ENCODE data around the gene PADI2.

Gene PADI2

GRCh38 chr1:17137441-17137840, 18.2 kb upstream of the PADI2 start:
- DNase-seq, result no peak

DNA sequence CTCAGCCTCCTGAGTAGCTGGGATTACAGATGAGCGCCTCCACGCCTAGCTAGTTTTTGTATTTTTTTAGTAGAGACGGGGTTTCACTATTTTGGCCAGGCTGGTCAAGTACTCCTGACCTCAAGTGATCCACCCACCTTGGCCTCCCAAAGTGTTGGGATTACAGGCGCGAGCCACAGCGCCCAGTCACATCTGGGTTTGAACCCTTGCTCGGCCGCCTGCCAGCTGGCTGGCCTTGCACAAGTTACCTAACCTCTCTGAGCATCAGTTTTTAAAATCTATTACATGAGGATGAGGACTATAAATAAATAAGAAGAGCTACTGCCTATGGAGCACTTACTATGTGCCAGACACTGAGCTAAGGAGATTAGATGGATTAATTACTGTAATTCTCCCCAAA, 17.7 kb upstream of the PADI2 start:
- DNase-seq, result no peak

DNA sequence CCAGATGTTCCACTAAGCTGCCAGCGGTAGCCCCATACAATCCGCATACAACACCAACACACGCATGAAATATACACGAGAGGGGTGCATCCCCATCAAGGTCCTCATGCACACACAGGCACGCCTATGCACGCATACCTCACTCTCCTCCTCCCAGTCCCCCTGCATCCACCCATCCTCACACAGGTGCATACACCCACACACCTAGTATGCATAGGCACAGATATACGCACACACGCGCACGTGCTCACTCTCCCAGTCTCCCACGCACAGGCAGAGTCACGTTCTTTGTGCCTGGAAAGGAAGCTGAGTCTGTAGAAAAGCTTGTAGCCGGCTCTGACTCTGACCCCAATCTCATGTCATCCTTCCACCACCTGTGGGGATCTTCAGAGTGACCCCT, 16.9 kb upstream of the PADI2 start:
- no peak for DNase-seq

DNA sequence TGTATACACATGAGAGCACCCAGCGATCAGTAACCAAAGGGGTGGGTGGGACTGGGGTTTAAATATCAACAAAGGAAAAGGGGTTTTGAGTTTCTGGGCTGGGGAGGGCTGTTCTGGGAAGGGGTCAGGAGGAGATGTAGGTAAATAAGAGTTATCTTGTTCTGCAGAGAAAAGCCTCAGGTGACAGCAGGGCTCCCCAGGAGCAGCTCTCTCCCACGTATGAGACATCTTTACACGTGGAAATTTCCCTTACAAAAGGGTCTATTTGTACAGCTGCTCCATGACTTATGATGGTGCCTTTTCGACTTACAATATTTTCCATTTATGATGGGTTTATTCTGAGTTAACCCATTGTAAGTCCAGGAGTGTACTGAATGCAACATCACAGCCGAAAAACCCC, 16.3 kb upstream of the PADI2 start:
- no peak for DNase-seq

DNA sequence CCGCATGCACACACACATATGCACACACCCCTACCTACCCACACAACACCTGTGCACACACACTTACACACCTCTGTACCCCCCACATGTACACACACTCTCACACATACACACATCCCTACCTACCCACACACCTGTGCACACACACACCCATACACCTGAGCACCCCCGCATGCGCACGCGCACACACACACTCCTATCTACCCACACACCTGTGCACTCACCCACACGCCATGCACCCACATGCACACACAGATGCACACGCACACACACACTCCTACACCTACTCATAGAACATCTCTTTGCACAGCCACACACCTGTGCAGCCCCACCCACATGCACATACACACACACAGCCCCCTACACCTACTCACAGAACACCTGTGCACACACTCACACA, 15.5 kb upstream of the PADI2 start:
- no peak for DNase-seq

GRCh38 chr1:17134034-17134433, 14.8 kb upstream of the PADI2 start:
- no peak for DNase-seq

DNA sequence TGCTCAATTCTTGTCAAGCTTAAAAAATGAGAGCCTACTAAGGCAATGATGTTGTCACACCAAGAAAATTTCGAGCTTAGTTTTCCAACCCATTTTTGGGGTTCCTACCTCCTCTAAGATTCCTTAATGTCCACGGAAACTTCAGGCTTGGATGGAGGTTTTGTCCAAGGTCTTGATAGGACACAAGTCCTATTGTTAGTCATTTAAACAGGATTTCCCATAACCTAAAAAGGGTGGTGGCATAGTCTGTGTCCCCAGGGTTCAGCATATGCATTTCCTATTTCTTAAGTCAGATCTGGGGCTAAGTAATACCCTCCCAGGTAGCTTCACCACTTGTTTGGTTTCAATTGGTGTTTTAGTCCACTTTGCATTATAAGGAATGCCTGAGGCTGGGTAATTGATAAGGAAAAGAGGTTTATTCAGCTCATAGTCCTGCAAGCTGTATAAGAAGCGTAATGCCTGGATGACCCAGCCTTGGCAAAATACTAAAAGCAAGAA, 10.9 kb upstream of the PADI2 start:
- DNase-seq, result no peak

DNA sequence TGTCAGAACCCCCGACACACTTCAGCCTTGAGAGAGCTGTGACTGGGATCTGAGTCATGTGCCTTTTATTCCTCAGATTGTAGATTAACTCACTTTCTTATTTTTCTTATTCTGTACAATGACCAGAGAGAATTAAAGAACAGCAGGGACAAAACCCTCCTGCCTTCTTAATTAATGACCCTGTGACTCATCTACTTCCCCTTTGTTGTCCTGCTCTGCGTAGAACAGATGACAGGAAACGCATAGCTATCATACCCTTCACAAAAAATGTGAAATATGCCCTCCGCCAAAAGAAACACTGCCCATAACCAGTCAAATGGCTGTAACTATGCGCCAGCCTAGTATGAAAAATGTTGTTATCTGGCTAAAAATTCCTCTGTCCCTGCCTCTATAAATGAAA, 9.1 kb upstream of the PADI2 start:
- peak; percentile 18 for DNase-seq

DNA sequence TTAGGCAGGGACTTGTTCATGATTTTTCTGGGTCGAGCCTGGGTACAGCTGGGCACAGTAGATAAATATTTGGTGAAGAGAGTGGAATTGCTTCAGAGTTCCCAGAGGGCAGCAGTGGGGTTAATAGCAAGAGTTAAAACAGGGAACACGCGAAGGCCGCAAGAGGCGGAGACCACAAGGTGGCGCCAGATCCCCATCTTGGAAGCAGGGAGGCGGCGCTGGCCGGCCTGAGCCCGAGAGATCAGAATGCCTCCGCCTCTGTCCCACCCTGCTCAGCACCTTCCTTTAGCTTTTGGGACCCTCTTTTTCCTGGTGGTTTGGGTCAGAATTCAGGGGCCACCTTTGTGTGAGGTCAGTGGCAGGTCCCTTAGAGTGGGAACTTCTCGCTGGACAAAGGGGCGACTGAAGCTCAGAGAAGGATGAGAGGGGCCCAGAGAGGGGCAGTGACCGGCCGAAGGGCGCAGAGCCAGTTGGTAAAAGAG, 6.5 kb upstream of the PADI2 start:
- DNase-seq, result peak; percentile 76

- DNase-seq, result no peak
These were observed 4.2 kb upstream of the PADI2 start for GRCh38 chr1:17123196-17124045.

DNA sequence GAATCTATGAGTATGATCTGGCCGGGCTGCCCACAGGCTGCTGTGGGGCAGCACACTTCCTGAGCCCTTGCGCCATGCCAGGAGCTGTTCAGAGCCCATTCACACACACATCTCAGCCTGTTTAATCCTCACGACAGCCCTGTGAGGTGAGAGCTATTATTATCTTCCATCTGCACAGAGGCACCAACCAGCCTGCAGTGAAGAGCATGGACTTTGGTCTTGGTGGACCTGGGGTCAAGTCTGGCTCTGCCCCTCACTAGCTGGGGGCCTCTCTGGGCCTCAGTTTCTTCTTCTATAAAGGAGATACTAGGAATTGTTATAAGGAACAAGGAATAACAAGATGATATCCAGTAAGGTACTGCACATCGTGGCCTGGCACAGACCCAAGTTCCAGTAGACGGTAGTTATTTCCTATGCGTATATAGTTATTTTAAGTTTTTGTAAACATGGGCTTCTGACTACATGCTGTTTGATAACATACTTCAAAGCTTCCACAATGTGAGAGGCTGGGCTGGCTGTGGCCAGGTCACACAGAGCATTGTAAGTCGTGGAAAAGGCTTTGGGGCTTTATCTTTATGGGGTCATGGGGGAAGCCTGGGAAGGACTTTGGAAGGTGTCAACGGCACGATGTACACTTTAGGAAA, 3.4 kb upstream of the PADI2 start:
- DNase-seq, result no peak

- no peak for DNase-seq
These were observed 2.6 kb upstream of the PADI2 start for GRCh38 chr1:17121881-17122280.

- no peak for DNase-seq
These were observed 1.9 kb upstream of the PADI2 start for GRCh38 chr1:17120962-17121837.

- DNase-seq, result no peak
These were observed 1.2 kb upstream of the PADI2 start for GRCh38 chr1:17120481-17120877.

DNA sequence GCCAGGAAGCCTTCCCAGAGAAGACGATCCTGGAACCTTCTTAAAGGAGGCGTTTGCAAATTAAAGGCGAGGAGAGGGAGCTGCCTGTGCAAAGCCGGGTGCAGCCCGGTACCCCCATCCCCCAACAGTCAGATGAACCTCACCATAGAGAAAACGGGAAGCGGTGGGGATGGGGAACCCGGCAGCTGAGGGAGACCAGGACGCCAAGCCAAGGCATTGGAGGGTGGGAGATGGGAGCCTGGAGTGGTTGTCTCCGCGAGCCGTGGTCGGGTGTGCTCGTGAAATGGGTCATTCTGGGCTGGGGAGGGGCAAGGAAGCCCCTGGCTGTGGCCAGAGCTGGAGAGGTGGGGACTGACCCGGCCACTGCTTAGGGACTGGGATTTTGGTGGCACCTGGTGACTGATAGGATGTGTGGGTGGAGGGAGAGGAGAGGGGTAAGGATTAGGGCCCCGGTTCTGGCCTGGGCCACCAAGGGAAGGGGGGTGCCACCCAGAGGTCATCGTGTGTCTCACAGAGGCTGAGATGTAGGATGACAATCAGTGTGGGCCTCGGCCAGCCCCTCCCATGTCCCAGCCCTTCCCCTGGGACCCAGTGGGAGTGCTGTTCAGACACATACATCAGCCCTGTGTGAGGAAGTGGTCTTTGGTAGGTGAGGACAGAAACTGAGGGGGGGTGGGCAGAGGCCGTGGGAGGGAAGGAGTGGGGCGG, 676 bp upstream of the PADI2 start:
- no peak for DNase-seq

DNA sequence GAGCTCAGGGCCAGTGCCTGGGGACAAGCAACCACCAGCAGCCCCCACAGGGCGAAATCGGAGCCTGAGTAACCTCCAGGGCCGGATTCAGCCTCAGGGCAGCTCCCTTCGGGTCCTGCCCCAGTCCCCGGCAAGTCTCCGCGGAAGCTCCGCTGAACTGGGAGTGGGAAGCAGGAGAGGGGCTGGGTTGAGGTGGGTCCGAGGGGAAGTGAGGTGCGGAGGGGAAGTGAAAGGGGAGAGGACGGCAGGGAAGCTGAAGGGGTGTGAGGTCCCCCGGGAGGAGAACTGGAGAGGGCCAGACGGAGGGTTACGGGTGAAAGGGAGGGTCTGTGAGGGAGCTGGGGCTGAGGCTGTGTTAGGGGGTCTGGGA, 560 bp downstream of the PADI2 start:
- DNase-seq, result no peak

- DNase-seq, result no peak
These were observed 983 bp downstream of the PADI2 start for GRCh38 chr1:17118268-17118667.

DNA sequence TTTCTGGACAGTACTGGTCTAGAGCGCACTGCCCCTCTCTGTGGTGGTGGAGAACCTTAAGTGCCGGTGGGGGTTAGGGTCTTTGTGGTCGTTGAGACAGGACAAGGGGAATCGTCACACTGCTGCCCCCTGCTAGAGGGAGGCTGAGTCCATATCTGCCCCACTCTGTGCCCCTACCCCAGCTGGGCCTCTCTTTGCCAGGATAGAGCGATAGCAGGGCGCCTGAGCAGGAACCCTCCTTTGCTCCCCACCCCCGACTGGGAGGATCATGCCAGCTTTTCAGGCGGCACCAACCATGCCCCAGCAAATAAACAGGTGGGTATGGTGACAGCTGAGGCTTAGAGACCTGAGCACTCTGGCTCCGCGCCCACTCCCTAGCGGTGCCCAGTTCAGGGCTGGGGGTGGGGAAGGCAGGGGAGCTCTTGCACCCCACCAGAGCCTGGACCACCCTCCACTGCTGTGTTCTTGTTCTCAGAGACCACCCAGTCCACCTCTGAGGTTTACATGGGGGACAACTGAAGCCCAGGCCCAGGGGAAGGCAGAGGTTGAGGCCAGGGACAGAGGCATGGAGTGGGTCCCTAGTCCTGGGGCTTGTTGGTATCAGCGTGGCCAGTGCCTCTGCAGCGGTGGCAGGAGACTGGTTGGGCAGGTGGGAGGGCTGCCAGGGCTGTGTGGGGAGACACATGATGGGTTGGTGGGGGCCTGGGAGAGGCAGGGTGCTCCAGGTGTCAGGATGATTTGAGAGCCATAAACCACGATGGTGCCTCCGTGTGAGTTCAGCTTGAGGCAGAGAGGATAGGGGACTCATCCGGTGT, 1.6 kb downstream of the PADI2 start:
- no peak for DNase-seq

DNA sequence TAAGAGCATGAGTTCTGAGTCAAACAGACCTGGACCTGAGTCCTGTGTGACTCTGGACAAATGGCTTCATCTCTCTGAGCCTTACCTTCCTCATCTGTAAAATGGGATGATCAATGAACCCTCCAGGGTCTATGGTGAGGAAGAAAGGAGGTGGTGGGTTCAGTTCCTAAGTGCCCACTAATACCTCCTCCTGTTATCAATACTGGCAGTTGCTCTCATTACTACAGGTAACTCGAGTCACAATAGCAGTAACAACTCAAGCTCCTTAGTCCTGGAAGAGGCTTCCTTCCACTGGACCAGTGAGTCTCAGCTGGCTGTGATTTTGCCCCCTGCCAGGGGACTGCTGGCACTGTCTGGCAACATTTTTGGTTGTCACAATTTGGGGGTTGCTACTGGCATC, 2.6 kb downstream of the PADI2 start:
- no peak for DNase-seq

GRCh38 chr1:17113963-17114362, 5.3 kb downstream of the PADI2 start:
- DNase-seq, result no peak

DNA sequence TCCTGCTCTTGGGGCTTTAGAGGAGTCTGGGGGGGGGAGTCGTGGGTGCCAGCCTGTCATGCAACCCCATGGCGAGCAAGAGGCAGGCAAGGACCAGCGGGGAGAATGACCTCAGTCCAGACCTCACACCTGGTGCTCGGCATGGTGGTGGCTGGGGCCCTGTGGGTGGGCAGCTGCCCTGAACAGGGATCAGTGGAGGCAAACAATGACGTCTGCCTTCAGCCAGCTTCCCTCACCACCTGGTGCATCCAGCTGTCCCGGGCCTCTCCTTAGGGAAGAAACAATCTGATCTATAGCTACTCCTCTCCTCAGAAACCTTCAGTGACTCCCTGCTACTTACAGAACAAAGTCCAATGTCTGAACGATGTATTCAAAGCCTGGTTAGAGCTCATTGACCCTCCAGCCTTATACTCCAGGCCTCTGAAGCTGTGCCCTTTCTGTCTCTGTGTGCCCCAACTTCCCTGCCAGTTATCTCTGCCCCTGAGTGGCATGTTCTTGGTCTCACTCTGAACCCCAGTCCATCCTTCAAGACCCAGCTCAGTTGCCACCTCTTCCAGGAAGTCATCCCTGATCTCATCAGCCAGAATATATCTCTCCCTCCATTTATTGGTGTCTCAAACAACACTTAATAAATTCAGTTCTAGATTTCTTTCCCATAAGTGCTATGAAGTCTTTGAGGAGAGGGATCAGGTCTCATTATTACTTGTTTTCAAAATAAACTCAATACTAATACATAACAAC, 6.6 kb downstream of the PADI2 start:
- DNase-seq, result no peak

Data from CD4-positive, alpha-beta T cell treated with Interleukin-21 for 1 hour (primary cell).